Bronchial epithelial cell (primary cell): ENCODE results near the gene DSE. TPM values are rescaled to one million over a fixed set of nuclear protein-coding genes. Genes with fewer than 3 reads are reported as not detected.

Experiments
- DNase-seq: peaks from one replicate; pipeline ENCODE4 v3.0.0-alpha.2; 2010; ENCODE audit warnings: low read depth
- FAIRE-seq: peaks from 2 replicates; lab custom pipeline; 2011; peaks lifted over from hg19 to GRCh38; lab: Jason Lieb, UNC
- H3K27me3 ChIP-seq: 2 replicates; pipeline ENCODE4 v1.5.1; 2011; ENCODE audit warnings: low read length; ENCODE audit not compliant: control insufficient read depth, insufficient read depth
- H3K36me3 ChIP-seq: 2 replicates; pipeline ENCODE4 v1.5.1; 2011; ENCODE audit warnings: low read length; ENCODE audit not compliant: control insufficient read depth, insufficient read depth
- H3K4me3 ChIP-seq: 2 replicates; pipeline ENCODE4 v1.5.1; 2011; ENCODE audit warnings: mild to moderate bottlenecking, low read depth, low read length, control low read depth
- total RNA-seq: library from RNA; depleted of rRNA; stranded (reverse); fragments of >200 nt; gene quantifications from 2 replicates; pipeline ENCODE4 v1.2.1, GENCODE V29; 2014
- TF ChIP-seq, protein P1 (sequence below): IDR thresholded peaks from 2 replicates; pipeline ENCODE4 v1.5.1; 2011; ENCODE audit warnings: mild to moderate bottlenecking, moderate library complexity, low read length, control low read depth, inconsistent platforms; ENCODE audit not compliant: insufficient read depth, severe bottlenecking

Gene DSE
- total RNA-seq, 1 donor from 2014 or later: 100 TPM

DNA sequence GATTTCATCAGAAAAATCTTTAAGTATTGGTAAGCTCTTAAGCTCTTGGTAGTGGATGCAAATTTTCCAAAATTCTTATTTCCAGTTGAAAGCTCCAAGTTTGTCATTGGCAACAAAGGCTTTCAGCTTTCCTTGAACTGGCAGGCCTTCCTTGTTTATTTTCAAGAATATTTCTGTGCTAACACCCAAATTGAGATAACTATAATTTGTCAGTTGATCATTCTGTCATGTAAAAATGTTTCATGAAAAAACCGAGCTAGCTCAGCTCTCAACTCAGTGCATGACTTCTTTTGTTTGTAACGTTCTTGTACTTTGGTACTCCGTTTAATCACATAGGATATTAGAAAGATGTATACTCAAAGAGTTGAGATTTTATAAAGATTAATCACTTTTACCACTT is 51.5 kb downstream of the DSE start:
- Histone ChIP-seq H3K27me3 (no peaks in the 10 kb centered on the region), H3K4me3 (no peak overlapping the region), H3K36me3 (peaks cover 4% of the 10 kb centered on the region)
- TF ChIP-seq, protein P1, sequence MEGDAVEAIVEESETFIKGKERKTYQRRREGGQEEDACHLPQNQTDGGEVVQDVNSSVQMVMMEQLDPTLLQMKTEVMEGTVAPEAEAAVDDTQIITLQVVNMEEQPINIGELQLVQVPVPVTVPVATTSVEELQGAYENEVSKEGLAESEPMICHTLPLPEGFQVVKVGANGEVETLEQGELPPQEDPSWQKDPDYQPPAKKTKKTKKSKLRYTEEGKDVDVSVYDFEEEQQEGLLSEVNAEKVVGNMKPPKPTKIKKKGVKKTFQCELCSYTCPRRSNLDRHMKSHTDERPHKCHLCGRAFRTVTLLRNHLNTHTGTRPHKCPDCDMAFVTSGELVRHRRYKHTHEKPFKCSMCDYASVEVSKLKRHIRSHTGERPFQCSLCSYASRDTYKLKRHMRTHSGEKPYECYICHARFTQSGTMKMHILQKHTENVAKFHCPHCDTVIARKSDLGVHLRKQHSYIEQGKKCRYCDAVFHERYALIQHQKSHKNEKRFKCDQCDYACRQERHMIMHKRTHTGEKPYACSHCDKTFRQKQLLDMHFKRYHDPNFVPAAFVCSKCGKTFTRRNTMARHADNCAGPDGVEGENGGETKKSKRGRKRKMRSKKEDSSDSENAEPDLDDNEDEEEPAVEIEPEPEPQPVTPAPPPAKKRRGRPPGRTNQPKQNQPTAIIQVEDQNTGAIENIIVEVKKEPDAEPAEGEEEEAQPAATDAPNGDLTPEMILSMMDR: no peak
- DNase-seq (no peak), FAIRE-seq (no peak)

DNA sequence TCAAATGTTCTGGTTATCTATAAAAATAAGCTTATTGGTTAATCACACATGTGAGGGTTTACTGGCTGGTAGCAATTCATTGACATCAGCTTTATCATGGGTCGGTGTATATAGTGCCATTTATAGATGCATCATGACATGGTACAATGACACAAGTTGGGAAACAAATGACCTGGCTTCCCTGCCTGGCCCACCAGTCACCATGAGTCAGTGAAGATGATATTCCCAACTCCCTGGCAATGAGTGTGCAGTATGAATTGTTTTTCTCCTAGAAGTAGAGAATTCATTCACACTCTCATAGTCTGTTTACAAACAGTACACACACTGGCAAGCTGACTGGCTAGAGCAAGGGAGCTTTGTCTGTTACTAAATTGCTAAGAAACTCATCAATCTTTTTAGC is 53.3 kb downstream of the DSE start:
- peaks cover 5% of the 10 kb centered on the region for H3K36me3 ChIP-seq
- no peaks in the 10 kb centered on the region for H3K27me3 ChIP-seq
- DNase-seq (peak; percentile 77), FAIRE-seq (no peak)
- no peak overlapping the region for H3K4me3 ChIP-seq
- TF ChIP-seq, protein P1: no peak

DNA sequence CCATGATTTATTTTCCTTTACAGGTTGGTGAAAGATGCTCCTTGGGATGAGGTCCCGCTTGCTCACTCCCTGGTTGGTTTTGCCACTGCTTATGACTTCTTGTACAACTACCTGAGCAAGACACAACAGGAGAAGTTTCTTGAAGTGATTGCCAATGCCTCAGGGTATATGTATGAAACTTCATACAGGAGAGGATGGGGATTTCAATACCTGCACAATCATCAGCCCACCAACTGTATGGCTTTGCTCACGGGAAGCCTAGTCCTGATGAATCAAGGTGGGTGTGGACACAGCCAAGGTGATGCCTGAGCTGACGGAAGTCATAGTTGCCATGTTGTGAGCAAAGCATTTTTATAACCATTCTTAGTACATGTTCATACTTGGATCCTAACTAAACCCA is 55.8 kb downstream of the DSE start:
- DNase-seq (peak; percentile 95), FAIRE-seq (peak; percentile 95)
- Histone ChIP-seq H3K36me3 (peaks cover 12% of the 10 kb centered on the region), H3K4me3 (no peak overlapping the region), H3K27me3 (no peaks in the 10 kb centered on the region)
- TF ChIP-seq, protein P1: no peak

DNA sequence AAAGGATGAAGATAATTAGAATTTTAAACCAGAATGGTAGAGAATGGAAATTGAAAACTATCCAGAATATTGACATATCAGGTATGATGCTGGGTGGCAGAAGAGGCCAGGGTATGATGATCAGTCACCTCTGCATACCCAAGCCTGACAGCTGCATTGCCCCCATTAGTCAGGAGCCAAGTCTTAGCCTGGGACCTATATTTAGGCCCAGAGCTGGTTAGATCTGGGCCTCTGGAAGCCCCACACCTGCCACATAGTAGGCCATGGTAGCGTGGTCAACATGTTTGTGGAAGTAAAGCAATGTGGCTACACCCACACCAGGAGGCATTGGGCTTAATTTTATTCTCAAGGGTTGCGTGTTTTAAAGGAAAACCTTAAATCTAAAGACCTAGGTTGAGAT is 58.4 kb downstream of the DSE start:
- Histone ChIP-seq H3K4me3 (no peak overlapping the region), H3K27me3 (no peaks in the 10 kb centered on the region), H3K36me3 (peaks cover 16% of the 10 kb centered on the region)
- no peak for DNase-seq
- TF ChIP-seq, protein P1: no peak
- FAIRE-seq: no peak

DNA sequence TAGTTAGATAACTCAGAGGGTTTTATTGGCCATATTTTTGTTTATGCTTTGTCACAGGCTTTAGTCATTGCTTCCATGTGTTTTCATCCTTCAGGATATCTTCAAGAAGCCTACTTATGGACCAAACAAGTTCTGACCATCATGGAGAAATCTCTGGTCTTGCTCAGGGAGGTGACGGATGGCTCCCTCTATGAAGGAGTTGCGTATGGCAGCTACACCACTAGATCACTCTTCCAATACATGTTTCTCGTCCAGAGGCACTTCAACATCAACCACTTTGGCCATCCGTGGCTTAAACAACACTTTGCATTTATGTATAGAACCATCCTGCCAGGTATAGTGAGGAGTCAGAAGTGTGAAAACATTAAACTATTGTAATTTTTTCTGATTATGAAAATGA is 60.1 kb downstream of the DSE start:
- H3K4me3 ChIP-seq: no peak overlapping the region
- peaks cover 18% of the 10 kb centered on the region for H3K36me3 ChIP-seq
- H3K27me3 ChIP-seq: no peaks in the 10 kb centered on the region
- DNase-seq: no peak
- FAIRE-seq: peak; percentile 82
- TF ChIP-seq, protein P1: no peak

DNA sequence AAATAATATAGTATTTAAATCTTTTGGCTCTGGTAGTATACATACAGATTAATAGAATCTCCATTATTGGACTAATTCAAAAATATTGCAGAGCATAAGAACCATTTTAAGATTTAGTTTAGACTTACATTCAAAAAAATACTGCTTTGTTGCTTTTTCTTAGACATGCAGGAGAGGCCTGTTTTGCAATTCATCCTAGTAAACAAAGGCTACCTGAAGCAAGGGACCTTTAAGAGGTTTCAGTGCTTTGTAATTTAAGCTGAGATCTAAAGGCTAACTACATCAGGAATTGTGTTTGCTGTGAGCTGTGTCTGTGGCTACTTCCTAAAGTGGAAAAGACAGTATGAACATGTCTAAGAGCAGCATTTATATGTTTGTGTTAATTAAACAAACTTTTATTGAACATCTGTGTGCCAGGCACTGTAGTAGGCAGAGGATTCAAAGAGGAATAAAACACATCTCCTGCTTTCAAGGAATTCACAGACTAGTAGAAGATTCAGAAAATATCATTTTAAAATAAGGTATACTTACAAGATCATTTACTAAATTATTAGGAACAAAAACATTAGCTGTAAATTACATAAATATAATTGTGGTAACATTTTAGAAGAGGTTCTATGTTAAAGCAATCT is 61.3 kb downstream of the DSE start:
- no peak for FAIRE-seq
- peaks cover 18% of the 10 kb centered on the region for H3K36me3 ChIP-seq

More for the DNA sequence above, 61.3 kb downstream of the DSE start:
- no peak for DNase-seq
- H3K4me3 ChIP-seq: no peak overlapping the region
- H3K27me3 ChIP-seq: no peaks in the 10 kb centered on the region
- TF ChIP-seq, protein P1: no peak
